GM18520 (cell line): ENCODE data around the gene ACTG1.

Experiments used
- ATAC-seq: cut with Tn5 transposase; IDR thresholded peaks from one replicate; pipeline ENCODE4 v1.9.1; 2021; ENCODE audit not compliant: unreplicated experiment

The ACTG1 gene

DNA sequence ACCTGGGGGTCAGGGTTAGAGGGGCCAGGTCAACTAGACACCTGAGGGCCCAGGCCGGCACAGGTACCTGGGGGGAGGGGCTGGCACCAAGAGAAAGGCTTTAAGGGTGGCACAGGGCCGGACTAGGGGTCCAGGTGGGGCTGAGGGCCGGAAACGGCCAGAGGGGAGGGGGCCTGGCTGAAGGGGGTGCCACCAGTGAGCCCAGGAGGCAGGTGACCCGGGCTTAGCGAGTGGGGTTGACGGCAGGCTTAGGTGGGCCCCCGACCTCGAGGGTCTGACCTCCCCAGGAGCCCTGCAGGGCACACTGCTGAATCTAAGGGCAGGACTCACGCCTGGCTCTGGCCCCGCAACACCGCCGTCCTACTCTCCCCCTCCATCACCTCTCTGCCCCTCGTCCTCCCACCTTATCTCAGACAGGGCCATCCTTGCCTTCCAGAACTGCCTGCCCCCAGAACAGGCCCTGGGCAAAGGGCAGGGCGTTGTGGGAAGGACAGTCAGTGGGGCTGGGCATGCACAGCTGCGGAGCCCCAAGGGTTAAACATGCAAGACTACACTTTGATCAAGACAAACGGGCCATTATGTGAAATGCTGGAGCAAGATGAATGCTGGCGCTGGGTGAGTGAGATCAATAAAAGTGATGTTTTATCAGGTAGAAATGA lies 44.4 kb downstream of the ACTG1 start:
- no peak for ATAC-seq

- ATAC-seq = no peak
These were observed 45.8 kb downstream of the ACTG1 start for GRCh38 chr17:81466564-81467472.

GRCh38 chr17:81465910-81466309 lies 46.7 kb downstream of the ACTG1 start:
- no peak for ATAC-seq

- ATAC-seq = no peak
These were observed 48.0 kb downstream of the ACTG1 start for GRCh38 chr17:81464586-81464985.

GRCh38 chr17:81463506-81463905 lies 49.1 kb downstream of the ACTG1 start:
- no peak for ATAC-seq

DNA sequence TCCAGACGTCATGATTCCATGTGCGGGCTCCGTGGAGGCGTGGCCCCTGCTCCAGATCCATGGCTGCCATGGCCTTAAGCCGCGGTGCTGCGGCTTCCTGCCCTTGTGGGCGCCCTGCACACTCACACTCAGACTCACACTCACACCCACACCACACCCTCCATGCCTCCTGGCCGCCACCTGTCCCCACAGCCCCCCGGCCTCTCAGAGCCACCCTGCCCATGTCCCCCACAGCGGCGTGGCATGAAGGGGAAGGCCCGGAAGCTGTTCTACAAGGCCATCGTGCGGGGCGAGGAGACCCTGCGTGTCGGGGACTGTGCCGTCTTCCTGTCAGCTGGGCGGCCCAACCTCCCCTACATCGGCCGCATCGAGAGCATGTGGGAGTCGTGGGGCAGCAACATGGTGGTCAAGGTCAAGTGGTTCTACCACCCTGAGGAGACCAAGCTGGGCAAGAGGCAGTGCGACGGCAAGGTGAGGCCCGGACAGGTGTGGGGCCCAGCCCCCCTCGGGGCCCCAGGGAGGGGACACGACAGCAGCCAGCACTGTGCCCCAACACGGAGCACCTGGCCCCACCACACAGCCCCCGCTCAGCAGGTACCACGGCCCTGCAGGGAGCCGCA lies 50.0 kb downstream of the ACTG1 start:
- no peak for ATAC-seq

DNA sequence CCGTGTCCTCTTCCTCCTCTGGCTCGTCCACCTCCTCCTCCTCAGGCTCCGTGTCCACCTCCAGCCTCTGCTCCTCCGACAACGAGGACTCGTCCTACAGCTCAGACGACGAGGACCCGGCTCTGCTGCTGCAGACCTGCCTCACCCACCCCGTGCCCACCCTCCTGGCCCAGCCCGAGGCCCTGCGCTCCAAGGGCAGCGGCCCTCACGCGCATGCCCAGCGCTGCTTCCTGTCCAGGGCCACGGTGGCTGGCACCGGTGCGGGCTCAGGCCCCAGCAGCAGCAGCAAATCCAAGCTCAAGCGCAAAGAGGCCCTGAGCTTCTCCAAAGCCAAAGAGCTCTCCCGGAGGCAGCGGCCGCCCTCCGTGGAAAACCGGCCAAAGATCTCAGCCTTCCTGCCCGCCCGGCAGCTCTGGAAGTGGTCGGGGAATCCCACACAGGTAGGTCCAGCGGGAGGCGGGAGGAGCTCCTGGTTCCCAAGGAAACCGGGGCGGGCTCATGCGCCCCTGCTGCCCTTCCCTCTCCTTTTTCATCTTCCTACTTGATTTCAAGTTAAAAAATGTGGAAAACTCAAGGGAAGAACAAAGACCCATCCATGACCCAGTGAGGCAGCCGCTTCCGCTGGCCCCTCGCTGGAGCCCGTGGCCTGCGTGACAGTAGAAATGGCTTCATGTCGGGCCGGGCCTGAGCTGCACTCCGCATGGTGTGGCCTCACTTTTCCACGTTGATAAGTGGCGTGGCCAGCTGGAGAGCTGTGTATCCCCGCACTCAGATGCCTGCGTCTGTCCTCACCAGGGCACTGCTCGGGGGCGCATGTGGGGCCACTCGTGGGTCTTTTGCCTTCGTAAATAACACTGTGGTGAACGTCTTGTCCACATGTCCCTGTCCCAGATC lies 50.7 kb downstream of the ACTG1 start:
- no peak for ATAC-seq

- ATAC-seq = no peak
These were observed 51.6 kb downstream of the ACTG1 start for GRCh38 chr17:81460856-81461460.
